Activated naive CD8-positive, alpha-beta T cell treated with anti-CD3 and anti-CD28 coated beads, Interleukin-2, amount 50 U/mL, for 16 hours (primary cell): ENCODE data around the gene CXCL16.

Experiments used
- DNase-seq: peaks from one replicate; pipeline ENCODE4 v3.0.0-alpha.2; 2020; ENCODE audit warnings: low read depth, low spot score

The CXCL16 gene

GRCh38 chr17:4751932-4752331, 12.2 kb upstream of the CXCL16 start:
- no peak for DNase-seq

- no peak for DNase-seq
These were observed 10.9 kb upstream of the CXCL16 start for GRCh38 chr17:4750606-4751005.

- DNase-seq: no peak
These were observed 9.0 kb upstream of the CXCL16 start for GRCh38 chr17:4748686-4749085.

GRCh38 chr17:4747847-4748246, 8.1 kb upstream of the CXCL16 start:
- DNase-seq: no peak

GRCh38 chr17:4744999-4745969, 5.6 kb upstream of the CXCL16 start:
- no peak for DNase-seq

GRCh38 chr17:4743898-4744297, 4.2 kb upstream of the CXCL16 start:
- no peak for DNase-seq

- no peak for DNase-seq
These were observed 3.5 kb upstream of the CXCL16 start for GRCh38 chr17:4743216-4743615.

- DNase-seq: no peak
These were observed 2.9 kb upstream of the CXCL16 start for GRCh38 chr17:4742629-4743028.

- no peak for DNase-seq
These were observed 2.4 kb upstream of the CXCL16 start for GRCh38 chr17:4742133-4742532.

- no peak for DNase-seq
These were observed 1.8 kb upstream of the CXCL16 start for GRCh38 chr17:4741544-4741943.

GRCh38 chr17:4740584-4740983, 856 bp upstream of the CXCL16 start:
- no peak for DNase-seq

- no peak for DNase-seq
These were observed 260 bp upstream of the CXCL16 start for GRCh38 chr17:4740025-4740351.

GRCh38 chr17:4738136-4739121, 1.3 kb downstream of the CXCL16 start:
- no peak for DNase-seq

GRCh38 chr17:4735876-4736651, 3.7 kb downstream of the CXCL16 start:
- no peak for DNase-seq

GRCh38 chr17:4734857-4735475, 4.8 kb downstream of the CXCL16 start:
- DNase-seq: no peak

GRCh38 chr17:4733073-4733531, 6.6 kb downstream of the CXCL16 start:
- DNase-seq: no peak

- no peak for DNase-seq
These were observed 11.6 kb downstream of the CXCL16 start for GRCh38 chr17:4728124-4728523.

GRCh38 chr17:4725646-4726310, 13.9 kb downstream of the CXCL16 start:
- no peak for DNase-seq

- DNase-seq: no peak
These were observed 15.1 kb downstream of the CXCL16 start for GRCh38 chr17:4724650-4725049.

GRCh38 chr17:4722678-4723240, 17.0 kb downstream of the CXCL16 start:
- no peak for DNase-seq
